RPMI8226 (cell line): ENCODE data around the gene NCKAP5.

Experiments used
- DNase-seq: peaks from one replicate; pipeline ENCODE4 v3.0.0-alpha.2; 2015

Gene NCKAP5

DNA sequence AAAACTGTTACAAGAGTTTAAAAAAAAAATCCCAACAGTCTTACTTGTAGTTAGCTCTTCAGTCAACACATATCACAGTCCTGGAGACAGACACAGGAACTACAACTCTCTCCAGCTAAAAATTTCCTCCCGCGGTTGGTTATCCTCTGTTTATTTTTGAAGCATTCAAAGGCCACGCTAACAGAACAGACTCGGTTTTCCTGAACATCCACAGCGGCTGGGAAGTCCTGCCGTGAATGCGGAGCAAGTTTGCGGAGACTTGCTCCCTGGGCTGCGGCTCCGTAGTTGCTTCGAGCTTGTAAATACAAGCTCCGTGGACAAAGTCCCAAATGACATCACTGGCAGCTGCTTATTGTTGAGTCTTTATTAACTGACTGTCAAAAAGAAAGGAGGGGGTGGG is at the start of gene NCKAP5:
Gene NCKAP5 (minus strand): TSS at position 292 of the 400 bp plus-strand sequence. CDS start 50,937 bp downstream, outside the sequence.
- DNase-seq, result no peak

DNA sequence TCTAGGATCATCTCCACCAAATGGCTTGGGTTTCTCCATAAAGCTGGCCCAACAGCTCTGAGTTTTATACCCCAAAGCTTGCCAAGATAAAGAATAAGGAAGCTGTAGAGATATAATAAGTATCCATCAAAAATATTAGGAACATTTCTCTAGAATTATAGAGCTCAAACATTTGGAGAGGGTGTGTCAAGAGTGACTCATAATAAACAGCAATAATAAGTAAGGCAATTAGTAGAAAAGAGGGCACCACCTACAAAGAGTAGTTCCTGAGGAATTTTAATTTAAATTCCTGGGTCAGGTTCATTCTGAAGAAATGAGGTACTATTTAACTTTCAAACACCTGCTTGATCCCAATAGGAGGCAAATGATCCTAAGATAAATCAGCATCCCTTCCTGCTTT is 41.4 kb upstream of the NCKAP5 start:
- DNase-seq, result no peak

DNA sequence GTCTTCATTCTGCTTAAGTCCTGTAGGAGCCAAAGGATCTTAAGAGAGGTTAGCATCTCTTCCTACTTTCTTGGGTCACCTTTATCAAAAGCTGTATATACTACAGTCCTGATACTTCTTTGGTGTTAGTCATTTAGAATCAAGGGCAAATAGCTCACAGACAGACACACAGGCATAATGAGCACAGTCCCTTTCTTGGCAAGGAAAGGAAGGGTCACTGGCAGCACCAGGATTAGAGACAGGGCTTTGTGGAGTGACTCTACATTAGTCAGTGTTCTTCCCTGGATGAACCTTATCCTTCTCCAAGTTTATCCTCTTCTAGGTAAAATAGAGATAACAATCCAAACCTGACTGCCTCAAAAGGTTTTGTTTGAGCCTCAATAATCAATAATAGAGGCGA is 40.0 kb upstream of the NCKAP5 start:
- no peak for DNase-seq

DNA sequence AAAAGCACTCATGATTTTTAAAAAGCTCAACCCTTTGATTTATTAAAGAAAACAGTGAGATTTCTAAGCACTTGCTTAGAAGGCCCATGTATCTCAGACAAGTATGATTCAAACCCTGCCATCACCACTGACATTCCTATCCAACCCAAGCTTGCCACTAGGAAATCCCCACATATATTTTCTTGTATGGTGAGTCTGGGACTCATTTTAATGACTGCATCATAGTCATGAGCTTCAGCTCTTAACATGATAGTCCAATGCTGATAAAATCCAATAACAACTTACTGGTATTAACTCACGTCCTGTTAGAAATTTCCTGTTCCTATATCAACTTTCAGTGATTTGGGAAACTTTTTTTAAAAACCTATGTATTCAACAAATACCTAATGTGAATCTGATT is 39.4 kb upstream of the NCKAP5 start:
- no peak for DNase-seq

DNA sequence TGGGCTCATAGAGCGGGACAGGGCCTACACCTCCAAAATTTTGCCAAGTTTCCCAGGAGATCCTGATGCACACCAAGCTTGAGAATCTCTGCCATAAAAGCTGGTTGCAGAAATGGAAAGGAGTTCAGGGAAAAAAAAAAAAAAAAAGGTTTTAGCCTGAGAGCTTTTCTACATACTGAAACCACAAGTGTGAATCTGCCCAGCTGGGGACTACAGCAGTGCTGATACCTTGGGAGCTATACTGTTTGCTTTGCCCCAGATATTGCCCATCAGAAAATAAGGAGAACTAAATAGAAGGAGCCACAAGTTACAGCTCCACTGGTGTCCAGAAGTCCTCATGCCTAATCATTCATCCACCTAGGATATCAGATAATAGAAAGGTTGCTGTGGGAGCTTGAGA is 38.4 kb upstream of the NCKAP5 start:
- DNase-seq, result no peak

DNA sequence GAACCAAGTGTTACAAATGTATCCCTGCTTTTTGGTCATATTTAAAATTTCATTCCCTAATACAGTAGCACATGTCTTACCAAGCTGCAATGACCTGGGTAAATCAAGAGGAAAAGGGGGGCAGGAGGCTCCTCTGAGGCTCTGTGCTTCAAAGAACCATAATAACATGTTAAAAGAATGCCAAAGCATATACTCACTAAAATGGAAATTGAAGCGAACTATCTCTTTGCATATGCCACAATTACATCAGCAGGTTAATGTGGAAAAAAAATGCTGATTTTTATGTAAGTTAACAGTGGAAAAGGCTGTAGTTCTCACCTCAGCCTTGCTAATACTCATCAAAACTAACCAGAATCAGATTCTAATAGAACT is 37.5 kb upstream of the NCKAP5 start:
- DNase-seq, result no peak

DNA sequence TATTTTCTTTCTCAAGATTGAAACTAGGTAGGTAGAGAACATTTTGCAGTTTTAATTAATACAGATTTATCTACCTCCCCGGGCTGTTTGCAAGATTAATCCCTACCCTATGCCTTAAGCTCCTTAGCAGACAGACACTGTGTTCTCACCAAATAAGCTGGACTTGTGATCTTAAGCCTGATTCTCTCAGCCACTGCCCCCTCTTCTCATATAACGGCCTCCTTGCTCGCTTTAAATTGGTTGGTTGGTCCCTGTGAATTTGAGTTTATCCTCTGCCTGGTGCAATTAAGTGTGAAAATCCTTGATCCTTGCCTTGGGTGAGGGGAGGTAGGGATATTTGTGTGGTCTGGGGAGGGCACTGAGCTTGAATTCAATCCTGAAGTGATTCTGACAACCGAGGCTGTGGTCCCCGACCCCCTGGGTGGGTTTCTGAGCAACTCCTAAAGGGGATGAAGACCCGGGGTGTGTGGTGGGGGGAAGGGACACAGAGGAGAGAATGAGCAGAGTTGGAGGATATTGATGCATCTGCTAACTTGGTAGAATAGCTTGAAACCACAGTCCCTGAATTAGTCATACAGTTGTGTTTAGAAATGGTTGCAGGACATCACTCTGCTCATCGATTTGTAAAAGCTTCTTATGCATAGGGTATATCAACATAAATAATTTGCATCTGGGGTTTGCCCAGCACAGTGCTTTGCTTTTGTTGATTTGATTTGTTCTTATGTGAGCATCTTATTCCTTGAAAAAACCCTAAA is 36.9 kb upstream of the NCKAP5 start:
- DNase-seq, result no peak

DNA sequence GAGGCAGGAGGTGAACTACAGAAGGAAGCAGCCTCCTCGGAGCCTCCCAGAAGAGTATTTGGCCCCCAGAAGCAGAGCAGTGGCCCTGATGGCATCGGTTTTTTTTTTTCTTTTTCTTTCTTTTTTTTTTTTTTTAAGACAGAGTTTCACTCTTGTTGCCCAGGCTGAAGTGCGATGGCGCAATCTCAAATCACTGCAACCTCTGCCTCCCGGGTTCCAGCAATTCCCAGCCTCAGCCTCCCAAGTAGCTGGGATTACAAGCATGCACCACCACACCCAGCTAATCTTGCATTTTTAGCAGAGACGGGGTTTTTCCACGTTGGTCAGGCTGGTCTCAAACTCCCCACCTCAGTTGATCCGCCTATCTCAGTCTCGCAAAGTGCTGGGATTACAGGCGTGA is 34.8 kb upstream of the NCKAP5 start:
- DNase-seq, result no peak

DNA sequence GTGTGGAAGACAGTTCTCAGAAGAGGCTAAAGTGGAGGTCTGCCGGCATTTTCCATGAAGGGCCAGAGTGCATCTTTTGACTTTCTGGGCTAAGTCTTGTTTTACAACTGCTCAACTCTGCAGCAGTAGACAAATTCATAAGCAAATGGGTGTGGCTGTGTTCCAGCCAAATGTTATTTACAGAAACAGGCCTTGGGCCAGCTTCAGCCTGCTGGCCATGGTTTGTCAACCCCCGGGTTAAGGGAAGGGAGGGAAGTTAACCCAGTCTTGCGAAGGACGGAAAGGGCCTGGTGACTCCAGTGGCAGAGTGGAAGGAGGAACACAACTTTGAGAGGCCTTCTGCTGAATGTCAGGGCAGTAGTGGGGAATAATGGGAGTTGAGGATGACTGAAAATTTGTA is 34.3 kb upstream of the NCKAP5 start:
- no peak for DNase-seq

DNA sequence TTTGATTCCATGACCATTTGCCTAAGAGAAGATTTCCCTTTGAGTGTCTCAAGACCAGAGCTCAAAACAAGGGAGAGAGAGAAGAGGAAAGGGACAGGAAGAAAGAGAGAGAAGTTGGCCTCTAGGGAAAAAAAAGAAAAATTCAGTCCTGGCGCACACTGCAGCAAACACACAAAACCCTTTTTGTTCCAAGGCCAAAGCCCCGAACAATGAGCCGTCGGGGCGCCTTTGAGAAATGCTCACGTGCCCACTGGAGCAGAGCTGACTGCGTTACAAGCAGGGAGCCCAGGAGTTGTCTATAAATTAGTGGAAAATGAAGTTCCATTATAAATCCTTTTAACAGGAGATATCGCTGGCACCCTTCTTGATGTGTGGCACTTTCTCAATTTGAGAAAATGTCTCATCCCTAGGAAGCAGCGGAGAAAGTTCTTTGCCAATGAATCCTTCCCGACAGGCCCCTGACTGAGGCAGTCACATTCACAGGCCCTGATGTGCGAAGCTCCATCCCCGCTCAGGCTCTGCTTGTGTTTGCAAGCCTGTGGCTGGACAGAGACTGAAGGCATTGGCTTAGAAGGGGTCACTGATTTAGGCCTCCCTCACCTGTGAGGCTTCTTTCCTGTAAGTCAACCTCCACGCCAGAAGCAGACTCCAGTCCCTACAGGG is 32.1 kb upstream of the NCKAP5 start:
- no peak for DNase-seq

DNA sequence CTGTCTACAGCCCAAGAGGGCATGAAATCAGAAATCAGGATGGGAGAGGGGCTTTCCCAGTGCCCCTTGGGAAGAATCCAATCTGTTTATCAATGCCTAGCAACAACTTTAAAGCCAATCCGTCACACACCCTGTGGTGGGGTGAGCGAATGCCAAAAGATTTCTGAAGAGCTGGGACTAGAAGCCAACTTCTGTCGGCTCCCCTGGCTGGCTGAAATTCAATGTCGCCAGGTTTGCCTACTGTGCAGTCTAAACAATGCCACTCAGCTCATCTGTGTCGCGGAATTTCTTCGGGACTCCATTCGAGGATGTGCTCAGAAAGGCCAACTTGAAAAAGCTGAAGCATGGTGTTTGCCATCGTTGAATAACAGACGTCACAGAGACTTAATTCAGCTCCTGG is 31.5 kb upstream of the NCKAP5 start:
- no peak for DNase-seq

DNA sequence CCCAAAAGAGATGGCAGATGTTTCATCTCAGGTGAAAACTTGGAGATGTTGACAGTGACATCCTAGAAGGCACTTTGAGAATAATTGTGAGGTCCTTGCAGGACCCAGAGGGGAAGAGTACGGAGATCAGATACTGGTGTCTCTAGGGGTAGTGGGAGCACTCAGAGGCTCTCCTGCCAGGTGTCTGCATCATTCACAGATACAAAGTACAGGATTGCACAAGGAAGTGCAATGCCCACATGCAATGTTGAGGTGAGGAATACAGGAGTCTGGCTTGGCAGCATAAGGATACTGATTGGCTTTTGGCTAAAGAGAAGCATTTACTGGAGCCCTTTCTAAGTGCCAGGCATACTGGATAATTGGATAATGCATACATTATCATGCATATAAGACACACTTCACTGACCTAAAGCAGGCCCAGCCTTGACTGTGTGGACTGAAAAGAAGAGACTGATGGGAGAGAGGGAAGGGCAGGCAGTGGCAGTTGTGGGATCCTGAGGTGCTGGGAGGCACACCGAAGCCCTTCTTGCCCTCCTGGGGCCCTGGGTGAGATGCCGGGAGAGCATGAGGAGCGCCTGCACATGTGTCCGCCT is 31.0 kb upstream of the NCKAP5 start:
- DNase-seq, result no peak

DNA sequence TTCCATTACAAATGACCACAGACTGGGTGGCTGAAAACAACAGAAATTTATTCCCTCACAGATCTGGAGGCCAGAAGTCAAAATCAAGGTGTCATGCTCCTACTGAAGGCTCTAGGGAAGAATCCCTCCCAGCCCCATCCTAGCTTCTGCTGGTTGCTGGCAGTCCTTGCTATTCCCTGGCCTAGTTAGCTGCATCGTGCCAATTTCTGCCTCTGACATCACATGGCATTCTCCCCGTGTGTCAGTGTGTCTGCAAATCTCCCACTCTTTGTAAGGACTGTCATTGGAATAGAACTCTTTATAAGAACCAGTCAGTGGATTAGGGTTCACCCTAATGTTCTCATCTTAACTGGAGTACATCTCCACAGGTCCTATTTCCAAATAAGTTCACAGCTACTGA is 30.5 kb upstream of the NCKAP5 start:
- no peak for DNase-seq

DNA sequence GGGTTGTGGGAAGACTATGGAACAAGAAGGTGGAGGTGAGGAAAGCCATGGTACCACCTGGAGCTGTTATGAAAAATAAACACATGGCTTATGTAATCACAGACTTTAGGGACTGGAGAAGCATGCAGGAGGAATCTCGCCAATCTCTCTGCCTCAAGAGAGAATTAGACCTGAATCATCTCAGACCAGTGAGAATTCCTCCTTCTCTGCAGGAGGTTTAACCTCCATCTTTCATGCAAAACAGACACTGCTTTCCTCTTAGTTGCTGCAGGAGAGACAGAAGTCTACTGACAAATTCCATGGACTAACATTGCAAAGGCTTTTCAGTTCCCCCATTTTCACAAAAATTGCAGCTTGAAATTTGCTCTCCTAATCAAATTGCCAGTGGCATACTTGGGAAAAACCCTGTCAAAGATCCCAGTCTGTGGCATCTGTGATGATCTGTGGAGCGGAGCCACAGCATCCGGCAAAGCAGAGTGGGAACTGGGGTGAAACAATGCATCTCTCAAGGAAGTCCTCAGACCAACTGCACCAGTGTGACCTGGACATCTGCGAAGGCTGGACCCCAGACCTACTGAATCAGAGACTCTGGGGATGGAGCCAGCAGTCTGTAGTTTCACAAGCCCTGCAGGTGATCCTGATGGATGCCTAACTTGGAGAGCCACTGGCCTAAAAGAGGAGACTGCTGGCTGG is 28.6 kb upstream of the NCKAP5 start:
- no peak for DNase-seq

DNA sequence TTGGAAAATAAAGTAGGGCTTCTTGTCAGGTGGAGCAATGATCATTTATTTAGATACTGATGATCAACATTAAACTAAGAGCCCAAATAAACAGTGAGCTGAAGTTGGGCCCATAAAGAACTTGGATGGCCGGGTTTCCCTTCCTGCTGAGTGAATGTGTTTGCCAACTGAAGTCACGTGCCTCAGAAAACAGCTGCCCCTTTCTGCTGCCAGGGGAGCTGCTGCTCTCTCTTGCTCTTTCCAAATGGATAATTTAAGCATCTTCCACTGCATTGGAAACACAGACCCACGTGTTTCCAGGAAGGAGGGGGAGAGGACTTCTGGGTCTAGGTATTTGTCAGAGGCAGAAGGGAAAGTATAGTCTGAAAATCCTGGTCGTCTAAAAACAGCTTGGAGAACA is 22.9 kb upstream of the NCKAP5 start:
- DNase-seq, result peak; percentile 3

DNA sequence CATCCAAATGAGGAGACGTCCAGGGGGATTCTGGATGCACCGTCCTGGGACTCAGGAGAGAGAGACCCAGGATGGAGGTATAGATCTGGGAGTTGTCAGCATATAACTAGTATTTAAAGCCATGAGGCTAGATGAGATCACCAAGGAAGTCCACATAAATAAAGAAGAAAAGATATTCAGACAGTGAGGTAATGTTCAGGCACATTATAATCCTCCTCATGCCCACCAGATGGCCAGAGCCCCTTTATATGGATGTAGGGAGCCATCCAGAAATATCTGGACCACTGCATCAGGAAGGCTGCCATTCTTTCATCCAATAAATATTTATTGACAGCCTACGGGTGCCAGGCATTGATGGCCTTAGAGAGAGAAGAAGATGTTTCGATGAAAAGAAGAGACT is 21.2 kb upstream of the NCKAP5 start:
- no peak for DNase-seq

DNA sequence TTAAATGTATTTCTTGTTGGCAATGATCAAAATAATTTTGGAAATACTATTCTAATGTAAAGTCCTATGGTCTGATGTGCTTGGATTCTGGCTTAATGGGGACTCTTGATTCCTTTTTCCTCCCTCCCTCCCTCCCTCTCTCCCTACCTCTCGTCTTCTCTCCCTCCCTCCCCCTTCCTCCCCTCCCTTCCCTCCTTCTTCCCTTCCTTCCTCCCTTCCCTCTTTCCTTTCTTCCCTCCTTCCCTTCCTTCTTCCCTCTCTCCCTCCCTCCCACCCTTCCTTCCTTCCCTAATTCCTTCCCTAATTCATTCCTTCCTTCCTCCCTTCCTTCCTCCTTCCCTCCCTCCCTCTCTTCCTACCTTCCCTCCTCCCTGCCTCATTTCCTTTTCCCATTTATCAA is 19.9 kb upstream of the NCKAP5 start:
- no peak for DNase-seq

DNA sequence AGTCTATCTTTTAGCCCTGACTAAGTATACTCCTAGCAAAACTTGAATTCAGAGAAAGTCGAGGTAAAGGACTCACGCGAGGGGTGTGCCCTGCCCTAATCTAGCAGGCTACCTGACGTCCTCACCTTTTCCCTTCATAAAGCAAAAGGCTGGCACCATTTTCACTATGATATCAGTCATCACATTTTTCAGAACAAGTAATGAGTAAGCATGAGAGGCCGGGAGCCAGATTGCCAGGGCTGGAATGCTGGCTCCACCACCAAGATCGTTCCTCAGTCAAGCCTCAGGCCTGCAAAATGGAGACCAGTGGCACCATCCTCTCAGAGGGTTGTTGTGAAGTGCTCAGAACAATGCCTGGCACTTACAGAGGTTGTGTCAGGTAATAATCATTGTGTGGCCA is 18.7 kb upstream of the NCKAP5 start:
- DNase-seq, result no peak

DNA sequence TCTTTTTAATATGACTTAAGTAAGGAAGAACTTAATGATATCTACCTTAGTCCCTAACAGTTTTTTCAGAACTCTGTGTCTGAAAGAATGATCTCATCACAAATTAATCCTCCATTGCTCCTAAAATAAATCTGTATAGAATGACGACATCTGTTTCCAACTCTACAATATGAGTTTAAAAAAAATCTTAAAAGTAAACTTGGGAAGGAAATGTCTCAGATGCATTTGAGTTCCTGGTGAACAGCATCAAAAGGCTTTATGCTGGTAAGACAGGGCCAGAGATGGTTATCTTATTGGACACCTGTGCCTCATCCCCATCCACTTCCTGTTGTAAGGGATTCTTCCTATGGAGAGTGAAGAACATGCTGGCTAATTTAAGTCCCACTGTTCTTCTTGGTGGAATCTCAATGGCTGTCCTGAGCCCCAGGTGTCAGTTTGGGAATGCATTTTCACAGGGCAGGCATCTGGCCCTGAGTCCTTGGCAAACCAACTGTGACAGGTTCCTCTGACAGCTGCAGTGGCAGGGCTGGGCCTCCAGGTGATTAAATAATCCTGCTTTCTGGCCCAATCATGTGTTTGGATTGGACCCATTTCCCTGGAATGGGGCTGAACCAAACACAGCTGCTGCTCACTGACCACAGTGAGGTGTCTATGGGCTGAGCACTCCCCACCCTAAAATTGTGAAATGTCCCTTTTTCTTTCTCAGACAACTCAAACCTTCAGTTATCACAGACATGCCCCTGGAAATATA is 12.9 kb upstream of the NCKAP5 start:
- DNase-seq, result no peak

DNA sequence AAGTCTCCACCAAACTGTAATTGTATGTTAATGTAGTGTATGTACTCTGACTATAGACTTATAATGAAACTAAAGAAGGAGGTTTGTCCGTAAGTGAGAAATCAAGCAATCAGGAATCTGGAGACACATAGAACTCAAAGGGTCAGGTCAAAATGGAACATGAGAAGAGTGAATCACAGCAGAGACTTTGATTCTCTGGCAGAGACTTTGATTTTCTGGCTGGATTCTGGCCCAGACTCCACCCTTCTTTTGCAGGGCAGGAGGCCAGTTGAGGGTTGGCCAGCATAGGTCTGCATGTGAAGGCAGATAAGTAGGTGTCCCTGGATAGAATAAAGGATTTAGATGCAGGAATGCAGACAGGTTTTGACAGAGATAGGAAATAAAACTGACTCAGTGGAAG is 11.0 kb upstream of the NCKAP5 start:
- no peak for DNase-seq

DNA sequence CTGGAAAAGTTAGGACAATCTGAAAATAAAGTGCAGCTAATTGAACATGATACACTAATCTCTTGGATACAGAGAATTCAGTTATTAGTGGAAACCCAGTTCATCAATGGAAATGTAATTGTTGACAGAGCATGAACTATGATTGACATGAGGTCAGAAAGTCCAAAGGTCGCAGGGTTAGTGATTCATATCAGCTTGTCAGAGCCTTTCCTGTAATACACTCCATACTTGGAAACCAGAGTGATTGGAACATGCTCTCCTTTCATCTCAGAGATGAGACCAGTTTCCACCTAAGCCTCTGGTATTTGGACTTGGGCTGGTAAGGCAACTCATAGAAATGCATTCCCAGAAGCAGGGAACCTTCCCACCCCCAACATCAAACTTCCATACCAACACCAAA is 8.5 kb upstream of the NCKAP5 start:
- no peak for DNase-seq

DNA sequence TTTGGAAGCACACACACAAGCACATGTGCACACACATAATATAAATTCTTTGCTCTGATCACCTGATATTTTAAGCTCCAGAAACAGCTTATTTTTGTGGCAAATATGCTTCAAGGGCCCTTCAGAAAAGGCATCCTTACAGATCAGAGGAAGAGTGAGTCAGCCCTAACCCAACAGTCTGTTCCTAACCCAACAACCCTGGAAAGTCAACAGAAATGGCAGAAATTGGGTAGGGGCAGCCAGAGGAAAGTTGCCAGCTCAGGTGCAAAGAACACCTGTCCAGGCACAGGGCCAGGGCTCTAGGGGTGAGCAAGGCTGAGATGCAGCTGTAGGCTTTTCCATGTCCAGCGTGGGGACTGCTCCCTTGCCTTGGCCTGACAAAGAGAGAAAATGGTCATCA is 6.4 kb upstream of the NCKAP5 start:
- no peak for DNase-seq

DNA sequence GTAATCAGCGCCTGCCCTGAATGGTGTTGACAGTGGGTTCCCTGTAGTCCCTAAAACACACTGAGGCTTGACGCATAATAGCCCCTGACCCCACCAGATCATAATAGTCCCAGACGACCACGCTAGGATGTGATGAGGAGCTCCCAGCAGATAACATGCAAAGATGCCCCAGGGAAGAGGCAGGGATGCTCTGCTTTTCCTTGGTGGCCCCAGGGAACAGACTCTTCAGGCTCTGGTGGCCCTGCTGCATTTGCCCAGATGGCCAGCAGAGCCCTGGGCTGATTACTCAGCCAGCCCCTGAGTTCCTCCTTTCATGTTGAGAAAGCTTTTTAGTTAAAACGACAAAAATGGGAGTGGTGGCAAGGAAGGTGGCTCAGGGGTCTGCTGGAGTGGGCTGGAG is 5.9 kb upstream of the NCKAP5 start:
- no peak for DNase-seq
